Inferior parietal cortex (tissue), 1 donor: Measurements from ENCODE around the gene CD300E.
A peak's percentile ranks its signal among the peaks of the same experiment; 100 is the strongest.
"Not testable (repeated sequence)": the region's sequence is repeated elsewhere in the genome, so short reads cannot be mapped to it uniquely, and the experiment has no call there.

Source experiments
- DNase-seq: peaks from one replicate; pipeline ENCODE4 v3.0.0-alpha.2; 2016; ENCODE audit errors: extremely low spot score

The CD300E gene

DNA sequence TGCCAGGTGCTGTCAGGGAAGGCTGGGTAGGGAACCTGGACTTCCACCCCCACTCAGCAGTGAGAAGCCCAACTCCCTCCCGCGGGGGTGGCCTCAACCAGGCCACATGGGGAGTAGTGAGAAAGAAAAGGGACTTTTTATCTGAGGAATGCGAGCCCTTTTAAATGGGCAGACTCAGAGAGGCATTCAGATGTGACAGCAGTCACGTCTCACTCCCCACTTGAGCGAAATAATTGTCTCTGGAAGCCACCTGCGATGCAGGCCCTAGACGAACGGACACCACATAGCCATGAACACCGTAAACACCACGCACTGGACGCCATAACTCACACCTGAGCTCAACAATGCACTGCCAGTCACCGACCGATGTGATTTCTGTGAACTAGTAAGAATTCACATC is 11.9 kb upstream of the CD300E start:
- no peak for DNase-seq

DNA sequence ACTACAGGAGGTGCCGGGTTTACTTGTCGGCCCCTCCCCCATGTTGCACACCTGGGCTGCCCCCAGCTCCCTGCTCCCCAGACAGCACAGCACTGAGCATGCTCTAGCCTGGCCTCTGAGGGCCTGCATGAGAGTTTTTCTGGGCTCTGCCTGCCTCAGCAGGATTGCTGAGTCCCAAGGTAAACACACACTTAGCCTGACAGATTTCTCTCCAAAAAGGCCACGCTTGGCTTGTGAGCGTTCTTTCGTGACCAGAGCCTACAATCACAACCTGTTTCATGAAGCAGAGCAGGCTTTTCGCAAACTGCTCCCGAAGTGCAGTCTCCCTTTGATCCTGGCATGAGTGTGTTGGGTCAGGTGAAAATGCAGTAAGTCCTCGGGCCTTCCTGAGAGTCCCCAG is 9.8 kb upstream of the CD300E start:
- no peak for DNase-seq

DNA sequence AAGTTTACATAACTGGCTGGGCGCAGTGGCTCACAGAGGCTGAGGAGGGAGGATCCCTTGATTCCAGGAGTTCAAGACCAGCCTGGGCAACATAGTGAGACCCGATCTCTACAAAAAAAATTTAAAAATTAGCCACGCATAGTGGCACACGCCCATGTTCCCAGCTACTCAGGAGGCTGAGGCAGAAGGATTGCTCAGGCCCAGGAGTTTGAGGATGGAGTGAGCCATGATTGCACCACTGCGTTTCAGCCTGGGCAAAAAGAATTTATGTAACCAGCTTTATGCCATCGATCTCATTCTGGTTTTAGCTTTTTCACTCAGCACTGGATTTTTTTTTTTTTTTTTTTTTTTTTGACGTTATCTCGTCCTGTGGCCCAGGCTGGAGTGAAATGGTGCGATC is 9.1 kb upstream of the CD300E start:
- no peak for DNase-seq

DNA sequence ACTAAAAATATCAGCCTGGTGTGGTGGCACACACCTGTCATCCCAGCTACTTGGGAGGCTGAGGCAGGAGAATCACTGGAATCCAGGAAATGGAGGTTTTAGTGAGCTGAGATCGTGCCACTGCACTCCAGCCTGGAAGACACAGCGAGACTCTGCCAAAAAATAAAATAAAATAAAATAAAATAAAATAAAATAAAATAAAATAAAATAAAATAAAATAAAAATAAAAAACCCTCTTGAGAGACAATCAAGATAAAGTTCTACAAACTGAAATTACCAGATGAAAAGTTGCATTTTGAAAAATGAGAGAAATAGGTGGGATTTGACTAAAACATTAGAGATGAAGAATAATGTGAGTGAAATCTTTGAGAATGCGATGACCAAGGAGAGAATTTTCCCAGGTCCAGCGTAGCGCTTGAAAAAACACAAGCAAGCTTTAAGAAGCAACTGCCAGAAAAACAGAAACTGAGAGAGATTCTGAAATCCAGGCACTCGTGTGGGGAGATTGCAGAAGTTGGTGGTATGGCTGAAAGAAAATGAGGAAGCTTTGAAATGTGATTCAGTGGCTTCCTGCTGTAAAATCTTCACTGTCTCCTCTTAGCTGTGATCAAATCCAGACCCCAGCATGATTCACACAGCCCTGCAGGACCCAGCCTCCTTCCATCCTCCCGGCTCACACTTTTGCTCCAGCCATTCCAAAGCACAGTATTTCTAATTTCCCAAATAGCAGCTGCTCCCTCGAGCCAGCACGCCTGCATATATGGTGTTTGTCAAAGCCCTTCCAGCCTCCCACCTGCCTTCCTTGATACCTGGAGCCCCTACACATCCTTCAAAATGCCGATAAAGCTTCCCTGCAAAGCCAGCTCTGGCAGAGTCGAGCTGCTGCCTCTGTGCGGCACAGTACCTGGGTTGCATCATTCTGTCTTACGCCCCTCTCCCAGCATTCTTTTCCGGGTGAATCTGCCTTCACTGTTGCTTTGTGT is 8.2 kb upstream of the CD300E start:
- DNase-seq = peak; percentile 35

DNA sequence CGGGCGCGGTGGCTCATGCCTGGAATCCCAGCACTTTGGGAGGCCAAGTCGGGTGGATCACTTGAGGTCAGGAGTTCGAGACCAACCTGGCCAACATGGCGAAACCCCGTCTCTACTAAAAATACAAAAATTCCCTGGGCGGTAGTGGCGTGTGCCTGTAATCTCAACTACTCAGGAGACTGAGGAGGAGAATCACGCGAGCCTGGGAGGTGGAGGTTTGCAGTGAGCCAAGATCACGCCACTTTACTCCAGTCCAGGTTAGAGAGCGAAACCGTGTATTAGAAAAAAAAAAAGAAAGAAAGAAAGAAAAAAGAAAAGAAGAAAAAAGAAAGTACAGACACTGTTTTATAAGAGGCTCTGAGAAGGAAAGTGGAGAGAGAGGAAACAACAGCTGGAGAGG is 6.7 kb upstream of the CD300E start:
- not testable (repeated sequence) for DNase-seq

DNA sequence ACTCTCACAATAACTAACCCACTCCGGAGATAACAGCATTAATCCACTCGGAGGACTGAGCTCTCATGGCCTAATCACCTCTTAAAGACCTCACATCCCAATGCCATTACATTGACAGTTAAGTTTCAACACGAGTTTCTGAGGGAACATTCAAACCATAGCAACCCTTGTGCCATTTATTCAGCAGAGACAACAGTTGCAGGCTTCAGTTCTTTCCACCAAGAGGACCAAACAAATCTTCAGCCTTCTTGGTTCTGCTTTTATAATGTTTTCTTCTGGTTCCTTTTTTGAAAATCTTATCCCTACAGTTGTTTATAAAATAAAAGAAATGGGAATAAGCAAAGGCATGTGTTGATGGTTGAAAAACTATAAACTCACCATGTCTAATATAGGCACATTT is 2.1 kb upstream of the CD300E start:
- no peak for DNase-seq

DNA sequence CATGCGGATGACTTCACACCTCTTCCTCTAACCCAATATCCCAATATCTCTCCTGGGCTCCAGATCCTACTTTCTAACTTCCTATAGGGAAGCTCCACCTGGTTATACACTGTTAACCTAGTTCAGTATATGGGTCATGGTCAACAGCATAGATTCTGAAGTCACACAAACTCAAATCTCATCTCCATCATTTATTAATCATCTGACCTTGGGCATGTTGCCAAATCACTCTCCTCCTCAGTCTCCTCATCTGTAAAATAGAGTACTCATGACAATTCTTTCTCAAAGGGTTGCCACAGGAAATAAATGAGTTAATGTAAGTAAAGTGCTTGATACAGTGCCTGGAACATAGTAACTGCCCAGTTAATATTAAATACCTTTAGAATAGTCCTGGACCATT is 593 bp upstream of the CD300E start:
- no peak for DNase-seq

DNA sequence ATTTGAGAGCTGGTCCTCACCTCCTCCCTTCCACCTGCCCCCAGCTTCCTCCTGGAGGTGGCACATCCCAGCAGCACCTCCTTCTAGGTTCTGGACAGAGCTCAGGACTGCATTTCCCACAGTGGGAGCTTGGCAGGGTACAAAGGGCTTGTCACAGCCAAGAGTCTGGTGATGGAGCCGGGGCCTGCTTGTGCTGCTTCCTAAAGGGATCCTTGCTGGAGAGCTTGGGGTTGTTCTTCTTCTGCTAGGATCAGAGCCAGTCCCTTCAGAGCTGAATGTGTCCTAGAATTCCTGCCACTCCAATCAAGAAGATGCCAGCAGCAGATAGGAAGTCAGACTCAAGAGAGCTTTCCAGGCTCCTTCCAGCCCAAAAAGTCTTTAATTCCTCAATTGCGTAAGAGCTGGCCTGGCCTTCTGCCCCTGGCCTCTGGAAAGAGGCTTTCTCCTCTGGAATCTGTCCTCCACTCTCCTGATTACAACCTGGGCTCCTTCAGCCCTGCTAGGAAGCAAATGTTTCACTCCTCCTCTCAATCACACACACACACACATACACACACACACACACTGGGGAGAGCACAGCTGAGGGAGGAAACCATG is 4.4 kb downstream of the CD300E start:
- DNase-seq = no peak

DNA sequence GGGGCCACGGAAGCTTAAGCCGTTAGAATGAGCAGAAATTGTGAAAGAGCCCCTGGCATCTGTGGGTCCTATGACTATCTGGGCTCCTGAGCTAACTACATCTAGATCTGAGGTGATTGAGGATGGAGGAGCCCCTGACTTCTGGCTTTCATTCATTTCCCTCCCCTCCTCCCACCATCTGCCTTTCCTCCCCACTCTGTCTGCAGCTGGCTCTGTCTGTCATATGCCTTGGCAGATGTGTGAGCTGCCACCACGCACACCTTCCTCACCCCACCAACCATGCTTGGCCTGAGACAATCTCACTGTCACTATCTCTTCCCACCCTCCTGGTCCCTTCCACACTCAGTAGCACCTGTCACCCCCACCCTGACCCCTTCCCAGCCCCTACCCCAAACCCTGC is 5.1 kb downstream of the CD300E start:
- DNase-seq = no peak

DNA sequence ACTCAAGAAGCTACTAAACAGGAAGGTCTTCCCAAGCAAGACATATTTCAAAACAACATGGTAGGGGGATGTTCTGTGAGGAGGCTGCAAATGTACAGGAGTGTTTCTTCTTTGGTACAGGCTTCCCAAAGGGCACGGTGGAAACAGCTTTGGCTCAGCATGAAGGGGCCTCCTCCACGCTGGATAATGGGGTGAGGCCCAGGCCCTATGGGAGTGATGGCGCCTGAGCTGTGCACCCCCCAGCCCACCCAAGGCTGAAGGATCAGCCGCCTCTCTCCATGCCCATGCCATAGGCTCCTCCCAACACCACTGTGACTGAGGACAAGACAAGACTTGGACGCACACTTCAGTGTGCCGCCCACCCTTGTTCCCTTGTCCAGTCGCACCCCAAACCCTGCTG is 6.8 kb downstream of the CD300E start:
- DNase-seq = no peak

DNA sequence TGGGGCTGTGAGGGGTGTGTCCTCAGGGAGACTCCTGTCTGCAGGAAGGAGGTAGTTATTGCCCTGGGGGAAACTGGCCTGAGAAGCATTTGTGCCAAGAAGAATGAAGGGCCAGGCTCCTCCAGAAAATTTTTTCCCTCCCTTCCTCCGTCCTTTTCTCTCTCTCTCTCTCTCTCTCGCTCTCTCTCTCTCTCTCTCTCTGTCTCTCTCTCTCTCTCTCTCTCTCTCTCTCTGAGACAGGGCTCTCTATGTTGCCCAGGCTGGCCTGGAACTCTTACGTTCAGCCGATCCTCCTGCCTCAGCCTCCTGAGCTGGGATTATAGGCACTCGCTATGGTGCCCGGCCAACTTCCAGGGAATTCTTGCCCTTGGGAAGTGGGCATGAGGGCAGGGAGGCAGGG is 11.5 kb downstream of the CD300E start:
- DNase-seq = no peak

DNA sequence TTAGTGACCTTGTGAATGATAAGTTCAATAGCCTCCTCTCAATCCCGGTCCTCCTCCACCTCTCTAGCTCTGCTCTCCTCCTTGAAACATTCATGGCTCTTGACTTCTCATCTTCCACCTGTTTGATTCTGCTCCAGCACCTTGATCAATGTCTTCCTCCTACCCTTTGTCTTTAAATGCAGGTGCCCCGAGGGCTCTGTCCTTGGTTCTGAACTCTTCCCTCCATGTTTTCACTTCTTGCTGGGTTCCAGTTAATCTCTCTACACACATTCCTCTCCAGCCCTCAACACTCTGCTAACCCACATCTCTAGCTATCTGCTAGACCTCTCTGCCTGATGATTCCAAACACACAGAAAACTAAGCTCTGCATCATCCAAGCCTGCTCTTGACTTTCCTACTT is 13.4 kb downstream of the CD300E start:
- DNase-seq = no peak

DNA sequence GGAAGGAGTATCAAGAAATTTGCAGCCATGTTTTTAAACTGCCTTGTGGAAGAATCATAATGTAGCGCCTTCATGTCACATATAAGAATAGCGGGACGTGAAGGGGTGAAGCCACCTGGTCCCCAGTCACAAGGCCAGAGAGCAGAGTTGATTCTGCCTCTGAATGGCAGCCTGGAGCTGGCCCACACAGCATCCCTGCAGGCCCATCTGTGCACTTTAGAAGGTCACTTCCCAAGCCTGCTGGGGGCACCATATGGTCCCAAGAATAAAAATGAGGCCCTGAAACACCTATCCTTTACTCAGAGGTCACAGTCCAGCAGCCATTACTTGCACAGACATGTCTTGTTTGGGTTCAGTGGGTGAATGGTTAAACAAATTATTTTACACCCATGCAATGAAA is 15.0 kb downstream of the CD300E start:
- DNase-seq = no peak

DNA sequence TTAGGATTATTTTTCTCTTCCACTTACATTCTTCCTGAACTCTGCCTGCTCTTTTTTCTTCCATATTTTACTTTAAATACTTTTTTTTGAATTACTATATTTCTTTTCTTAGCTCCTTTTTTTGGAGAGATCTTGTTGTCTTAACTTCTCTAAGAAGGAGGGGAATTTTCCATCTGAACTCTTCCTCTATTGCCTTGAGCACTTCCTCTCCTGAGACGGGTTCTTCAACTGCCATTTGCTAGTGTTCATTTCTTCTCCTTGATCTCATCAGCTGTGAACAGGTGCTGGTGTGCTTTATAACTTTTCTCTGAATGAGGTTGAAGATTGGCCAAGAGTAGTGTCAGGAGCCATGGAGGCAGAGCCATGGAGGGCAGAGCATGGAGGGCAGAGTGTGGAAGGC is 16.3 kb downstream of the CD300E start:
- no peak for DNase-seq

DNA sequence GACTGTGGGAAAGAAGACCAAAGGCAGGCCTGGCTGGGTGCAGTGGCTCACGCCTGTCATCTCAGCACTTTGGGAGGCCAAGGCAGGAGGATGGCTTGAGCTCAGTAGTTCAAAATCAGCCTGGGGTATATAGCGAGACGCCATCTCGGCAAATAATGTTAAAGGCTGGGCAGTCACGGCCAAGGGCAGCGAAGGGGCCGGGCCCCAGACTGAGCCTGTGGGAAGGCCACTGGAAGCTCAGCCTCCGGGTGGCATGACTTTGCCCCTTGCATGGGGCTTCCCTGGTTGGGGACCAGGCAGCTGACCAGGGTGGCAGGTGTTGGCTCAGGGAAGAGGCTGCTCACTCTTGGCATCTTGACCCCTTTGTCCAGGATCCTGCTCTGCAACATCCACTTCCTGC is 17.5 kb downstream of the CD300E start:
- DNase-seq = no peak

DNA sequence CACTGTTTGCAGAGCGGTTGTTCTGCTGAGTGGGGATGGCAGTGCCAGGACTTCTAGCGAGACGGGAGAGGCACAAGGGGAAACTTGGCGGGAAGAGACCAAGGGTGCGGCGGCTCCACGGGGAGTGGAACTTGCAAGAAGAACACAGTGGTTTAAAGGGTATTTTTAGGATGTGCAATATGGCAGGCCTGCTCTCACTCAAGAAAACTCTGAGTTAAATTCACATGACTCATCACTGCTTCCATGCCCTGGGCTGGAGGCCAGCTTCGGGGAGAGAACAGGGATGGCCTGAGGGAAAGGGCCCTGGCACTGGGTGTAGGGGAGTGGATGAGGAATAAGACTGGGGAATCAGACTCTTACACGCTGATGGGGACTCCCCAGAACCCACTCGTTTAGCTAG is 18.2 kb downstream of the CD300E start:
- DNase-seq = peak; percentile 35

DNA sequence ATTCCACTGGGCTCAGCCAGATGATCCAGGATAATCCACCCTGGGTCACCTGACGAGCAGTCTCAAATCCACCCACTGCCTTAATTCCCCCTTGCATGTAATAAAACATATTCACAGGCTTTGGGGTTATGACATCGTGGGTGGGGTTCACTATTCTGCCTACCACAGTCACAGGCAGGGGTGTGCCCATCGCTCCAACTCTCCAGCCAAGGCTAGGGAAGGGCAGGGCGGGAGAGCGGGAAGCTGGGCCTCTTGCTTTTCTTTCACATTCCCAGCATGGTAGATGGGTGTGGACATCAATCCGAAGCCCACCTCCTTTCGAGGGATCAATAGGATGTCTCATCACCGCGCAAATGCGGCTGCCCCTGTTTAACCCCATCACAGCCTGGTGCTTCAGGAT is 18.8 kb downstream of the CD300E start:
- DNase-seq = no peak

DNA sequence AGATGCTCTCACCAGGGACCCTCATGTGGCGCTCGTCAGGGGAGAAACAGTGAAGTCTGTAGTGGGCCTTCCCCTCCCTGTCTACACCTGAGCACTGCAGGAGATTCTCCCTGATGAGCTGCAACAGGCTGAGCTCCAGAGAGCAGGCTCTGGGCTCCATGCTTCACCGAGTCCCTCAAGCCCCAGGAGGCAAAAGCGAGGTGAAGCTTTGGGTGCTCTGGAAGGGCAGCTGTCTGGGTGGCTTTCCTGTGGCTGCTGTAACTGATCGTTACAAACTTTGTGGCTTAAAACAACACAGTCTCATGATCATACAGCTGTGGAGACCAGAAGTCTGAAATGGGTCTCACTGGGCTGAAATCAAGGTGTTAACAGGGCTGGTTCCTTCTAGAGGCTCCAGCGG is 19.3 kb downstream of the CD300E start:
- no peak for DNase-seq

DNA sequence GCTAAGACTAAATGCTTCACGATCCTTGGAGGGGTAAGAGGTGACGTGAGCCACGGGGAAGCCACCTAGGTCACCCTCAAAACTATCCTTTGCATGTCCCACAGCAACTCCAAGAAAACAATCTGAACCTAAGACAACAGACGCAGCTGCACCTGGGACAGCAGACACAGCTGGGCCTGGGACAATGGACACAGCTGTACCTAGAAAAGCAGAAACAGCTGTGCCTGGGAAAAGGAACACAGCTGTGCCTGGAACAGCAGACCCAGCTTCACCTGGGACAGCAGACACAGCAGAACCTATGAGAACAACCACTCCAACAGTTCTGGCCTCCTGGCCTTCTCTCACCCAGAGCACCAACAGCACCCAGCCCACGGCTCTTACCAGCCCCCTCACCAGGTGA is 19.8 kb downstream of the CD300E start:
- no peak for DNase-seq

DNA sequence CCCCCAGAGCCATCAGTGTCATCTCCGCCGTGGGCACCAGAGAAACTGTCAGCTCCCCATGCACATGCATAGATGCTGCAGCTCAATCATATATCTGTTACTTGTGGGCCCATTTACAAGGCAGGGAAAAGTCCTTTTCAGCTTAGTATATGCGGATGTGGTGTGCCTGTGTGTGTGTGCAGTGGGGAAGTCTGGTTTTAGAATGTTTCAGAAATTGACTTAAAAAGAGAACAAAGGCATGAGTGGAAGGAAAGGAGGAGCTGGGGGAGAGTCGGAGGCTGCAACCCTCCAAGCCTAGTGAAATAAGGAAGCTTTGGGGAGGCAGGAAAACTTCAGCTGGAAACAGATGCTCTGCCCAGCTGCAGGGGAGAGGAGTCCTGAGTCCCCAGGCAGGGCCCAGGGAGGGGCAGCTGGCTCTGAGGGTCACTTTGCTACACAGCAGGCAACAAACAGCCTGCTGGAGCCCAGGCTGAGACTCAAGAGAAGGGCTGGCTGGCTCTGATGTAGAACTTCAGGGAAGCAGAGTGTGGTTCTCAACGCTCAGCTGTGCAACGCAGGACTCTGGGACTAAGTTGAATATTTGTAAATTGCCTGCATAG is 20.4 kb downstream of the CD300E start:
- no peak for DNase-seq

DNA sequence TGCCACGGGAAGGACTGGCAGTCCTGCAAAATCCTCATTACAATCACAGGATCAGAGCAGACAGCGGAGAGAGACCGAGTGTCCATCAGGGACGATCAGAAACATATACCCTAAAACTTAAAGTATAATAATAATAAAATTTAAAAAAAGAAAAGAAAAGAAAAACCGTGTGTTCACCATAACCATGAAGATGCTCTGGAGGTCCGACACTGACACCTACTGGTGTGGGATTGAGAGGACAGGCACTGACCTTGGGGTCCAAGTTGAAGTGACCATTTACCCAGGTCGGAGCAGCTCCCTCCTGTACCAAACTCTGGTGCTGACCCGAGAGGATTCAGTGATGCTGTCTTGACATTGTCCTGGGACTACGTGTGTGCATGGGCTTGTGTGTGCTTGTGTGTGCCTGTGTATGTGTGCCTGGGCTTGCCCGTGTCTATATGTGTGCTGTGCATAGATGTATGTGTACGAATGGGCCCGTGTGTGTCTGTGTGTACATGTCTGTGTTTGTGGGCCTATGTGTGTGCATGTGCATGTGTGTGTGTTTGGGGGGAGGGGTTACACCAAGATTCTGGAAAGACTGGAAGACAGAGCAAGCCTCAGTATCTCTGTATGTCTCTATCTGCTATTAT is 21.5 kb downstream of the CD300E start:
- peak; percentile 36 for DNase-seq

DNA sequence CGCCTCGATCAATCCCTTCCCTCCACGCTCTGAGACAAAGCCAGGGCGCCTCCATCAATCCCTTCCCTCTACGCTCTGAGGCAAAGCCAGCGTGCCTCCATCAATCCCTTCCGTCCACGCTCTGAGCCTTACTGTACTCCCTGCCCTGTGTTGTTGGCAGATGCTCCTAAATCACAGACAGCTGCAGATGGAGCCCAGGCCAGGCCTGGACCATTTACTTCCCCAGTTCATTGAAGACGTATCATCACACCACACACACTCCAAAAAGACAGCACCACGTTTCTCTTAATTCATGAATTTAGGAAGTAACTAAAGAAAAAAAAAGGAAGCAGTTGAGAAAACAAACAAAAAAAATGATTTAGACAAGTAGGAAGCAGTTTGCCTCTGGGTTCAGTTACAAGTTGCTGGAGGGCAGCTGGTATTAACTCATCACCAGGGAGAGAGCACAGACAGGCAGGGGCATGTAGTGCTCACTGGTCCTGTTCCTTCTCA is 24.0 kb downstream of the CD300E start:
- DNase-seq = no peak
